Lower lobe of right lung (tissue), 2 donors: ENCODE data around the gene MAGI2. TPM values are rescaled to one million over a fixed set of nuclear protein-coding genes. Genes with fewer than 3 reads are reported as not detected.

Experiments used
- ATAC-seq, 2 donors: fragments of 200-7000 bp; cut with Tn5 transposase; one replicate each; pipeline ENCODE4 v1.9.1; 2020 to 2022; ENCODE audit warnings: mild to moderate bottlenecking in 2 of 2, moderate library complexity in 2 of 2
- DNase-seq: peaks from one replicate; pipeline ENCODE4 v3.0.0-alpha.2; 2020
- H3K27ac ChIP-seq: fragments of 200-600 bp; one replicate; pipeline ENCODE4 v1.8.0; 2022
- H3K27me3 ChIP-seq: fragments of 200-600 bp; one replicate; pipeline ENCODE4 v1.8.0; 2022; ENCODE audit warnings: low read depth
- H3K36me3 ChIP-seq: fragments of 200-600 bp; one replicate; pipeline ENCODE4 v1.8.0; 2022; ENCODE audit warnings: mild to moderate bottlenecking
- H3K4me1 ChIP-seq: fragments of 200-600 bp; one replicate; pipeline ENCODE4 v1.8.0; 2022
- H3K4me3 ChIP-seq: fragments of 200-600 bp; one replicate; pipeline ENCODE4 v1.8.0; 2022; ENCODE audit warnings: mild to moderate bottlenecking
- H3K9me3 ChIP-seq: fragments of 200-600 bp; one replicate; pipeline ENCODE4 v1.8.0; 2022
- intact Hi-C: fragments of 100-400 bp; cut with DNase I; formaldehyde crosslinking; loops from one replicate; pipeline ENCODE4 v1.11.0; 2022
- total RNA-seq: library from RNA; stranded (reverse); fragmentation: NEBNext Ultra II Directional; extraction: Animal tissue kit (Norgen Biotek cat#: 25700); gene quantifications from one replicate; pipeline ENCODE4 v1.2.1, GENCODE V29; 2021
- TF ChIP-seq, protein P1 (sequence below): fragments of 200-600 bp; IDR thresholded peaks from one replicate; pipeline ENCODE4 v1.8.0; 2022; ENCODE audit warnings: antibody characterized with exemption, mild to moderate bottlenecking
- donor health status: DM: no; HTN: yes; CAD: no; lungs with severe emphysema.

Gene MAGI2
- total RNA-seq, 1 donor from 2014 or later = 15.3 TPM

DNA sequence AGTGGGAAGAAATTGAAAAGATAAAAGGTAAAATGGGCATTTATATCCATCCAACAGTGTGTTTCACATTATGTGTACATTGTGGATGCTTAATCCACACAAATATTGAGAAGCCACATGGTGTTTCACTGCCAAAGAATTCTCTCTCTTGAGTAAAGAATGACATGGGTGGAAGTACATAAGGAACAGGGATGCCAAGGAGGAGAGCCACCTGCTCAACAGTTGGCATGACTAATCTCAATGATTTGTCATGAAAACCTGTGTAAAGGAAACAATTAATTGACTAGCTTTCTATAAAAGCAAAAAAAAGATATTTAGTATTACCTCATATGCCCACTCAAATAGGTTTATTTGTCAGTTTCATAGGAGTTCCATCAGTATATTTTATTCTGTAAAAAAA is 43.1 kb downstream of the MAGI2 start:
- intact Hi-C loops = no loop called here
- DNase-seq (no peak), ATAC-seq (no peak)
- no peaks in the 10 kb centered on the region for H3K36me3 ChIP-seq
- TF ChIP-seq, protein P1, sequence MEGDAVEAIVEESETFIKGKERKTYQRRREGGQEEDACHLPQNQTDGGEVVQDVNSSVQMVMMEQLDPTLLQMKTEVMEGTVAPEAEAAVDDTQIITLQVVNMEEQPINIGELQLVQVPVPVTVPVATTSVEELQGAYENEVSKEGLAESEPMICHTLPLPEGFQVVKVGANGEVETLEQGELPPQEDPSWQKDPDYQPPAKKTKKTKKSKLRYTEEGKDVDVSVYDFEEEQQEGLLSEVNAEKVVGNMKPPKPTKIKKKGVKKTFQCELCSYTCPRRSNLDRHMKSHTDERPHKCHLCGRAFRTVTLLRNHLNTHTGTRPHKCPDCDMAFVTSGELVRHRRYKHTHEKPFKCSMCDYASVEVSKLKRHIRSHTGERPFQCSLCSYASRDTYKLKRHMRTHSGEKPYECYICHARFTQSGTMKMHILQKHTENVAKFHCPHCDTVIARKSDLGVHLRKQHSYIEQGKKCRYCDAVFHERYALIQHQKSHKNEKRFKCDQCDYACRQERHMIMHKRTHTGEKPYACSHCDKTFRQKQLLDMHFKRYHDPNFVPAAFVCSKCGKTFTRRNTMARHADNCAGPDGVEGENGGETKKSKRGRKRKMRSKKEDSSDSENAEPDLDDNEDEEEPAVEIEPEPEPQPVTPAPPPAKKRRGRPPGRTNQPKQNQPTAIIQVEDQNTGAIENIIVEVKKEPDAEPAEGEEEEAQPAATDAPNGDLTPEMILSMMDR = no peak
- H3K9me3 ChIP-seq = no peaks in the 10 kb centered on the region
- H3K27me3 ChIP-seq = no peaks in the 10 kb centered on the region
- no peak overlapping the region for H3K27ac ChIP-seq
- no peaks in the 10 kb centered on the region for H3K4me1 ChIP-seq
- no peak overlapping the region for H3K4me3 ChIP-seq

DNA sequence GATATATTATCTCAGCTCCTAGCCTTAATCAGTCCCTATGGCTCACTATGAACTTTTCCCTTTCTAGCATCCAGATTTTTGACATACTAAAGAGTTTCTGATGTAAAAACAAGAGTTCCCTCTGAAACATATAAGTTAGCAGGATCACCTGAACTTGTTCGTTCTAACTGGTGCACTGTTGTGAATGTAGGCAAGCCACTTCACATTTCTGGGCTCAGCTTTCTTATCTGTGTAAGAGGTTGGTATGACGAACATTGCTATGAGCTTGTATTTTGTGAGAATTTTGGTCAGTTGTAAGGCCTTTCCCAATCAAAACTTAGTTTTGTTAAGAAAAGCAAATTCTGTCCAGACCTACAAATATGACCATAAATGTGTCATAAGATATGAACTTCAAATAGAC is 46.1 kb downstream of the MAGI2 start:
- Histone ChIP-seq H3K4me1 (no peaks in the 10 kb centered on the region), H3K36me3 (no peaks in the 10 kb centered on the region), H3K4me3 (no peak overlapping the region), H3K27ac (no peak overlapping the region), H3K9me3 (no peaks in the 10 kb centered on the region), H3K27me3 (no peaks in the 10 kb centered on the region)
- TF ChIP-seq, protein P1 = no peak
- ATAC-seq = no peak
- intact Hi-C loops = no loop called here
- DNase-seq = no peak

GRCh38 chr7:79406371-79406770 is 47.1 kb downstream of the MAGI2 start:
- no peaks in the 10 kb centered on the region for H3K36me3 ChIP-seq
- no peaks in the 10 kb centered on the region for H3K9me3 ChIP-seq
- TF ChIP-seq, protein P1 = no peak
- ATAC-seq (no peak), DNase-seq (no peak)
- intact Hi-C loops = no loop called here
- no peaks in the 10 kb centered on the region for H3K27me3 ChIP-seq
- no peak overlapping the region for H3K27ac ChIP-seq
- no peaks in the 10 kb centered on the region for H3K4me1 ChIP-seq
- H3K4me3 ChIP-seq = no peak overlapping the region

- no peaks in the 10 kb centered on the region for H3K27me3 ChIP-seq
- H3K36me3 ChIP-seq = no peaks in the 10 kb centered on the region
- H3K4me3 ChIP-seq = no peak overlapping the region
- no peak overlapping the region for H3K27ac ChIP-seq
- H3K4me1 ChIP-seq = no peaks in the 10 kb centered on the region
- ATAC-seq (no peak), DNase-seq (no peak)
- intact Hi-C loops = no loop called here
- TF ChIP-seq, protein P1 = no peak
- H3K9me3 ChIP-seq = no peaks in the 10 kb centered on the region
These were observed 48.1 kb downstream of the MAGI2 start for GRCh38 chr7:79405368-79405767.

DNA sequence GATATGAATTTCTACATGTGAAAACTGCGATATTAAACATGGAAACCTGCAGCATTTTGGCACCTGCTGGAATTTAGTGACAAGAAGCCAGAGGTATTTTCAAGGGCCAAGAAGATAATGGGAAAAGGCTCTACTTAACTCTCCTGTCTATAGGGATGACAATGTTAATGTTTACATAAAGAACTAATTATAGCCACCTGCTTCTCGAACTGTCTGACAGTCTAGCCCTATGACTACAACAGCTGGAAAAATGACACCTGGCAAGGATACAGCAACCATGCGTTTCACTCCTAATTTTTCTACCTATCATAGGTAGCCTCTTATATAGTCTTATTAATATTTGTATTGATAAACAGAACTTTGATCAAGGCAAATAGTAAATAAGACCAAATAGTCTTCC is 49.6 kb downstream of the MAGI2 start:
- DNase-seq (no peak), ATAC-seq (no peak)
- intact Hi-C loops = no loop called here
- TF ChIP-seq, protein P1 = no peak
- Histone ChIP-seq H3K9me3 (no peaks in the 10 kb centered on the region), H3K4me1 (no peaks in the 10 kb centered on the region), H3K36me3 (no peaks in the 10 kb centered on the region), H3K27ac (no peak overlapping the region), H3K27me3 (no peaks in the 10 kb centered on the region), H3K4me3 (no peak overlapping the region)

- ATAC-seq = no peak
- no peak overlapping the region for H3K27ac ChIP-seq
- TF ChIP-seq, protein P1 = no peak
- H3K9me3 ChIP-seq = no peaks in the 10 kb centered on the region
- no peak overlapping the region for H3K4me3 ChIP-seq
- no peak for DNase-seq
- intact Hi-C loops = no loop called here
- no peaks in the 10 kb centered on the region for H3K36me3 ChIP-seq
- no peaks in the 10 kb centered on the region for H3K27me3 ChIP-seq
- no peaks in the 10 kb centered on the region for H3K4me1 ChIP-seq
These were observed 50.0 kb downstream of the MAGI2 start for GRCh38 chr7:79403451-79403850.
